GM20431 (cell line): ENCODE results near the gene CCDC102B.
"Not testable (repeated sequence)": the region's sequence is repeated elsewhere in the genome, so short reads cannot be mapped to it uniquely, and the experiment has no call there.

Experiments used
- in situ Hi-C: fragments of 300-500 bp; cut with MseI, MboI; formaldehyde crosslinking; loops from one replicate; pipeline ENCODE4 v1.15.0; 2020; ENCODE audit warnings: low sequenced_read_pairs; ENCODE audit not compliant: unreplicated experiment

CCDC102B gene

DNA sequence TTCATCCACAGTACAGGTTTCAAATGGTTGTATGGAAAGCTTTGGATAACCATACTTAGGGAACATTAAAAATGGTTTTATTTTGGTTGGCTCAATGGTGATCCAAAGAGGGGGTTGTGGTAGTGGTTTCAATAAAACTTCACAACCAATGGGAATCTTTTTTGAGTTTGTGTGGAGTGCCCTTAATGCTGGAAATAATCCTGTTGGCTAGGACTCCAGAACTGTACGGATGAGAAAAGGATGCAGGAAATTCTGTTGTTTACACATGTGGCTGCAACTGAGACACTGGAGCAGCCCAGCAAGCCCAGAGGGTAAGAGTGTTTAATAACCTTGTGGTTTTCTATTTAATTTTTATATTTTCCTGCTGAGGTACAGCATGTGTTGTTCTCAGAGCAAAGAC lies at the start of gene CCDC102B:
TSS of gene CCDC102B (plus strand) at position 210 of the 400 bp plus-strand sequence. CDS start 38,684 bp downstream, outside the sequence.
- in situ Hi-C loops: no loop called here

DNA sequence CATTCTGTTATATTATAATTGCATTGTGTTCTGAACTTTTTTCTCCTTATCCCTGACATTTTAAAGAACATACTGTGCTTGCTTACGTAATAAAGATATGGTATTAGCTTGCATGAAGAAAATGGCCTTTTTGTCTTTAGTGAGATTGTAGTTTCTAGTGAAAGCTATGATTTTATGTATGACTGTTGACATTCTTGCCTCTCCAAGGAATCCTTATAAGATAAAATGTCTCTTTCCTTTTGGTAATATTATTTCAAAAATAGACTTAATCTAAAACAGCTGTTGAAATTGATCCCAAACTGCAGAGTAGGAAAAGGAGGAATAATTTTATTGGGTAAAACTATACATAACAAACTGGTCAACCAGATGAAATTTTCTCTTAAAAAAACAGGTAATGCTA lies 40.8 kb upstream of the CCDC102B start:
- in situ Hi-C loops: no loop called here

DNA sequence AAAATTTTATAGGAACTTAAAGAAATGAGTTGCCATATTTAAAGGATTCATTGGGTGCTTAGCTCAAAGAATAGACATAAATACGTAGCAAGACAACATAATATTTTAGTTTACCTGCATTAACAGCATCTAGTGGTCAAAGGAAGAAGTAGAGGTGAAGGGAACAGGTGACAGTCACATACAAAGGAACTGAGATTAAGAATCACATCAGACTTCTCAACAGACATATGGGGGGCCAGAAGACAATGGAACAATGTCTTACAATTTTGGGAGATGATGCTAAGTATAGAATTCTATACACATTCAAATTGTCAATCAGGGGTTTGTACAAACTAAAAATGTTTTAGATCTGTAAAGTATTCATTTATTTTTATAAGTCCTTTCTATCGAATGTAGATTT lies 38.6 kb upstream of the CCDC102B start:
- in situ Hi-C loops: no loop called here

DNA sequence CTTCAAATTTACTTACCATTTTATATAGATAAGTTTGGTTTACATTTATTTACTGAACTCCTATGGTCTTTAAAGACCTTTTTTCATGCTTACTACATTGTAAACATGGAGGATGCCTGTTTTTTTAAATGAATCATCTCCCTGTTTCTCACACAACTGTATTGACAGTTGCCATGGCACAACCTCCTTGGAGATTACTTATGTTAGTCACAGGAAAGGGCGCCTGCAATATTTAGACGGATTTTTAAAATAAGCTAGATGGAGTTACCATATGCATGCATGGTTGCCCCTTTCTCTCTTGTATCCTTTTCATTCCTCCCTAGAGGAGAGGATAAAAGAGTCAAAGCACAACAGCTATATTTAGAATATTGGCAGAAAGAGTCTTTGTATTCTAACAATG lies 34.8 kb upstream of the CCDC102B start:
- in situ Hi-C loops: no loop called here

DNA sequence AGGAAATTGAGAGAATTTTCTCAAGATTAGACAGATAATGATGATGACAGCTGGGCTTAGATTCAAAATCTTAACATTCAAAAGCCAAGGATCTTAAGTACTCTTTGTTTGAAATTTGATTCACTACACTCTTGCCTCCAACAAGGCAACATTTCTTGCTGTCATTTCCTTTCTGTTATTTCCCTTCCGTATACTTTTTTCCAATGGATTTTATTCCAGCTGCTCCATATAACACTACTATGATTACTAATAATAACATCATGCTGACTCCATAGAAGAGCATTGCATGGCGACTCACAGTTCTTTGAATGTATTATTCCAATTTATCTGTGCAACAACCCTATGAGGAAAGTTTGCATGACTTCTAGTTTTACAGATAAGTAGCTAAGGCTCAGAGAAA lies 33.9 kb upstream of the CCDC102B start:
- in situ Hi-C loops: no loop called here

DNA sequence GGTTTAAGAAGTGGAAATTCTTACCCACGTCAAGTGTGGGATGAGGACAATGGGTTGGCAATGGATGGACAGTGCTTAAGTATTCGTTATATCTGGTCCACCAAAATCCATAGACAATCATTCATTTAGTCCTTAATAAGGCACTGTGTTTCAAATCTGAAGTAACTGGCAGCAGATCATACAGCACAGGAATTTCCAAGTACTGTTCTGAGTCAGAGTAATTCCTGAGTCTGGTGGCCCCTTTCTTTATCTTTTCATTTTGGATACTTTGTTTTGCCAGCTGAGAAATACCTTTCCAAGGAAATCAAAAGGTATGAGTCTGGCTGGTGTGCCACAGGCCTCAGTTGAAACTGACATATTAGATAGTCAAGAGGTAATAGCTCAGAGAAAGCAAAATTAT lies 31.4 kb upstream of the CCDC102B start:
- in situ Hi-C loops: no loop called here

DNA sequence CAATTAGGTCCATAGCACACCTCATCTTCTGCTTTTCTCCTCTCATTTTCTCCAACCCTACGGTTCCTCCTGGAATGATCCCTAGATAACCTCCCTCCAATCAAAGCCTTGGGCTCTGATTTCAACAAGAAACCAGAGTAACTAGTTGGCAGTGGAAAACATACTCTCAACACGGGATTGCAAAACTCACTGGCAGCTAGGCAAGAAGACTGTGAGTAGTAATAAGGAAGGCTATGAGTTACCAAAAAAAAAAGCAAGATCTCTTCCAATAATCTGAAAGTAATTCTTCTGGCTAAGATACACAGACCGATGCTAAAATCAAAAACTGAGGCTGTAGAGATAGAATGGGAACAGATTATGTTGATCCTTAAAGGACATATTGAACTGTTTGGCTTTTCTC lies 28.4 kb upstream of the CCDC102B start:
- in situ Hi-C loops: no loop called here

DNA sequence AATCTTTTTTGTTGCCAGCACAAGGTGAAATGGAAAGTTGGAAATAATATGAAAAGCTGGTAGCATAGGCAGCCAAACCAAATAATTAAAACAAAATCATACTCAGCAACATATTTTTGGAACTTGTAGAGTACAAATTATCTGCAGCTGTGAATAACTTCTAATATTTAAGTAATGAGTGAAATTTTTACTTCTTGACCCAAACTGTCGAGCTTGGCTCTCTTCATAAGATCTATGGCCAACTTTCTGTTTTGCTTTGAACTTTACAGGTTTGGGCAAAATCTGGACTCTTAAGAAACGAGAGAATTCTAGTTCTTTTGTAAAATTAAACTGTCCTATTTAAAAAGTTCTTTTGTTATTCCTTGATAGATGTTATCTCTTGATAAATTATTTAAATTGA lies 25.6 kb upstream of the CCDC102B start:
- in situ Hi-C loops: no loop called here

DNA sequence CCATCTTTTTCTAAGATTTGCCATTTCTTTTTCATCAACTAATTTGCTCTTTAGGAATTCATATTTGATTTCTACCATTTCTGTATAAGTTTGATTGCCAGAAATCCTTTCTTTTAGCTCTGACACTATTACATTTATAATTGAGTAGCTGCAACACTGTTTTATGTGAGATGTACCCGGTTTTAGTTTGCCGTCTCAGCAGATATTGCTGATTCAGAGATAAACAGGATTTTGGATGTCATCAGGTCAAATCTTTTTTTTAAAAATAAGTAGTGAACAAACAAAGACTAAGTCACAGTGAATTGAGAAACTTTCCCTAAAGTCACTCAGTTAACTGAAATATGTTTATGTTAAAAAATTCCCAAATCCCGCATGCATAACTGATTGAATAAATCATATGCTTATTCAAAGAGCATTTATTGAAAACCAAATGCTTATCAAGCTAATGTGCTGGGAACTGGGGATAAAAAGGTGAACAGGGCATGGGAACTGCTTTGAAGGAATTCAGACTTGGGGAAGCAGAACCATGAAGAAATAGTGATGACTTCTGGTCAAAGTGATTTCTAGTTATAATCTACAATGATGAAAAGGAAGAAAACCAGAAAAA lies 19.5 kb upstream of the CCDC102B start:
- in situ Hi-C loops: no loop called here

DNA sequence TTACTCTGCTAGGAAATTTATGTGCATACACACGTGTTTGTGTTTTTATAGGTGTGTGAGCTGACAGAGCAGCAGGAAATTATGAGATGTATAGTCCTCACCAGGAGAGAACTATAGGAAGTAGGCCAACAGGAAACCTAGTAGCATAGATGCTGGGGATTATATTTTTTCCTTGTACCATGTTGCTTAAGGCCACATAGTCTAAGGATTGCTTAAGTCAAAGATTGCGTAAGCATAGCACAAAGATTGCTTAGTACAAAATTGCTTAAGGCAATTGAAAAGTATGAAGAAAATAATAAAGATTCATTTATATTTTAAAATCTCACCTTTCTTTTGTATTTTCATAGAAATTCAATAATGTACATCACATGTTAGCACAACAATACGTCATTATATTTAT lies 18.7 kb upstream of the CCDC102B start:
- in situ Hi-C loops: no loop called here

DNA sequence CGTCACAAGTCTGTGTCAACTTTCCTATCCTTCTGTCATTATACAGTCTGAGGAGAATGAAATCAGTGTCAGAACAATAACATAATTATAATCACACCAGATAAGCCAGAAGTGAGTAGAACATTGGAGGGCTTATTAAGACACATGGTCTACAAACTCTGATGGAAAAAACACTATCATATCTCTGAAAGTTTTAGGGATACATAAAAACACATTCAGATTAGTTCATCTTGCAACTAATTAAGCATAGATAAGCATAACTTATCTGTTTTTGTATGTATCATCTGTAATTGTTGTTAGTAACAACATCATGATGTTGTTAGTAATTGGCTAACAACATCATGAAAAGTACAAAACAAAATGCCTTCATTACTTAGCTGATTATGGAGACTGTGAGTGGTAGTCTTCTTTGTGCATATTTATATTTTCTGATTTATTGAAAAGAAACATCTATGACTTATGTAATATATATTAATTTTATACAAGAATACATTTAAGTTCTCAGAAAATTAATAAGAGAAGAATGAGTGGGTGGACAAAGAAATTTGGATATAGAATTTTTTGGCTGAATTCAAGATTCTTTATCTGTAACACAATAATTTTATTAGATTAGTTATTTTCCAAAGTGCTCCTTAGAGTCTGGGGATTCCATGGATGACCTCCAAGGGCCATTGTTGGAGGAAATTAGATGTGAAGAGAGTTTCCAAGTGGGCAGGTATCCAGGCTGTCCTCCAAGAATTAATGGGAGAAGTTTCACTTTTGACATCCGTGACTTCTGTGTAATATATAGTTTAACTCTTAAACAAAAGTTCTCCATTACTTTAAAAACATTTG lies 16.9 kb upstream of the CCDC102B start:
- in situ Hi-C loops: no loop called here

DNA sequence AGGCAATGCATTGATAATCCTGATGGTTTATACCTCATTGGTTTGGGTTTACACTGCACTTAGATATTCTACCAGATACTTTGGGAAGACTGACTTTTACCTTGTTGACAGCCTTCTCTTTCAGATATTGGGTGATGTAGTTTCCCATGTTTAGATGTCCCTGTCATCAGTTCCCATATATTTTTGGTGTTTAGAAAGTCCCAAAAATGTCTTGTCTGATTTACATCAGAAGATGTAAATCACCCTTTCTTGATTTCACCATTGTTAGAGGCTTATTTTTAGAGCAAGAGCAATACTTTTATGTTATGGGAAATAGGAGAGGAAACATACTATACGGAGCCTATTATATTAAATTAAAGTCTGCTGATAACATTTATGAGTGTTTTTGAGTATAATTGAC lies 14.4 kb upstream of the CCDC102B start:
- in situ Hi-C loops: no loop called here

DNA sequence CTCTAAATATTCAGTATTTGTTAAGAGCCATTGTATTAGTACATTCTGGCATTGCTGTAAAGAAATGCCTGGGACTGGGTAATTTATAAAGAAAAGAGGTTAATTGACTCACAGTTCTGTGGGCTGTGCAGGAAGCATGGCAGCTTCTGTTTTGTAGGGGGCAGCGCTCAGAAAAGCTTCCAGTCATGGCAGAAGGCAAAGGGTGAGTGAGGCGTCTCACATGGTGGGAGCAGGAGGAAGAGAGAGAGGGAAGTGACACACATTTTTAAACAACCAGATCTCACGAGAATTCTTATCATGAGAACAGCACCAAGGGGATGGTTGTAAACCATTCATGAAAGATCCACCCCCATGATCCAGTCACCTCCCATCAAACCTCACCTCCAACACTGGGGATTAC lies 13.8 kb upstream of the CCDC102B start:
- in situ Hi-C loops: no loop called here

DNA sequence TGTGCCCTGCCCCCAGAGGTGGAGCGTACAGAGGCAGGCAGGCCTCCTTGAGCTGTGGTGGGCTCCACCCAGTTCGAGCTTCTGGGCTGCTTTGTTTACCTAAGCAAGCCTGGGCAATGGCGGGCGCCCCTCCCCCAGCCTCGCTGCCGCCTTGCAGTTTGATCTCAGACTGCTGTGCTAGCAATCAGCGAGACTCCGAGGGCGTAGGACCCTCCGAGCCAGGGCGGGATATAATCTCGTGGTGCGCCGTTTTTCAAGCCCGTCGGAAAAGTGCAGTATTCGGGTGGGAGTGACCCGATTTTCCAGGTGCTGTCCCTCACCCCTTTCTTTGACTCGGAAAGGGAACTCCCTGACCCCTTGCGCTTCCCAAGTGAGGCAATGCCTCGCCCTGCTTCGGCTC lies 7.6 kb upstream of the CCDC102B start:
- in situ Hi-C loops: not testable (repeated sequence)

DNA sequence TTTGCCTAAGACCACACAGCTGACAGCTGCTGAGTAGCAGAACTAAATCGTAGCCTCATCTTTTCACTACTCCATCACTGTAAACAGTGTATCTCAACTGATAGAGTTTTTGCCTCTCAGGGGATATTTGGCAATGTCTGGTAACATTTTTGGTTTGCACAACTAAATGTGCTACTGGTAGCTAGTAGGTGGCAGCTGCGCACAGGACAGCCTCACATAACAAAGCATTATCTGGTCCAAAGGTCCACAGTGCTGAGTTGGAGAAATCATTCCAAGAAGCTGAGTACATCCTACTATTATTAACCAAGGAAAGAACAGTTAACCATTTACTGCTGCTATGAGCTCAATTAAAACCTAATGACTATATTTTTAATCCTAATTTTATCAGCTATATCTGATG lies 6.1 kb upstream of the CCDC102B start:
- in situ Hi-C loops: no loop called here

DNA sequence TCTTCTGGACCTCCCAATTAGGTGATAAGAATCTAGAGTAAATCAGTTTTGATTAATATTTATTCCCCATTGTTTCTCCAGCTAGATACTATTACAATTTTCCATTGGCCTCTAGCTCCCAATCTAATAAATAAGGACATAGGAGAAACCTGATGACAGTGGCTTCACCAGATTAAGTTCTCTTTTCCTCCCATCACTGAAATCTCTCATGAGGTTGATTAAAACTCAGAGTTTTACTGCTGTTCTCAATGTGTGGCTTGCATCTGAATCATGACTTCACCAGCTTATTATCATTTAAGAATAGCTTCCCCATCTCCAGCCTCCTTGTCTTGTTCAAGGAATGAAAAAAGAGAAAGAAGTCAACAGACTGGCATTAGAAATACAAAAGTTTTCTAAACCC lies 3.9 kb upstream of the CCDC102B start:
- in situ Hi-C loops: no loop called here

DNA sequence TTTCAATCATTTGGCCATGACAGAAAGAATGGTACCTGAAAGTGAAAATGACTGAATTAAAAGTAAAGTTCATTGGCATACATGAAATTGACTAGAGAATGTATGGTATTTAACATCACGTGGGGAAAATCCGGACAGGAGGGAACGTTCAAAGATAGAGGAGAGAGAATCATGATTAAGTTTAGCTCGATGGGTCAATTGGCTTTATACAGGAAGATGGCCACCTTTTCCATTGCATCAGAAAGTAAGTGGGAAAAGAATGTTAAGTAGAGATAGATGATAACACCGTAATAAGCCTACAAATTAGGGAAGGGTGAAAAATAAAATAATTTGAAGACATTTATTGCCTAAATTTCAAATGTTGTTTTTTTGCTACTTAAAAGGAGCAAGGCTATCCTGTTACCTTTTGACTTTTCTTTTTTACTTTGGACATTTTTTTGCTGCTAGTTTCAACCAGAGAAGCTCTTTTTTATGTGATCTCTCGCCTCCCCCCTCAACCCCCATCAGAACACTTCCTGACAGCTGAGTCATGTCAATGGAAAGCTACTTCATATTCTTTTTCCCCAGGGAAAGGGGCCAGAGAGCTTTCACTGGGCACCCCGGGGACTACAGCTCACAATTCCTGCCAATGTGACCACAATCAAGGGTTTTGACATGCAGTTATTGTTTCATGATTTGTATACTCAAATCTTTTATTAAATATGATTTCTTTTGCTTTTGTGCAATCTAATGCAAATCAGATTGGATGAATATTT lies 767 bp upstream of the CCDC102B start:
- in situ Hi-C loops: no loop called here

DNA sequence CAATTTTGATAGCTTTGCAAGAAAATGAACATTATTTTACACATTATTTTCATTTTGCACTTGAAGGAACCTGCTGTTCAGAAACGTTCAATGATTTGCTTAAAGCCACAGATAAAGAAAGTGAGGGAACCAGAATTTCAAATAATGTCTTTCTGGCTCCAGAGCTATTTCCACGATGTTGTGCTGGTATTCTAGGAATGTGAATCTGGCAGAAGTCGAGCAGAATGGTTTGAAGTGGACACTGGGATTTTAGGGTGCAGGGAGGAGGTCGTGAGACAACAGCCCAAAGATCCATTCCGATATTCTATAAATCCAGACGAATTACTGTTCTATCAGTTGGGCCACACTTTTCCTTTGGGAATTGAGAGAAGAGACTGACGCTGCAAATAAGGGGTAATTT lies 2.2 kb downstream of the CCDC102B start:
- in situ Hi-C loops: no loop called here

DNA sequence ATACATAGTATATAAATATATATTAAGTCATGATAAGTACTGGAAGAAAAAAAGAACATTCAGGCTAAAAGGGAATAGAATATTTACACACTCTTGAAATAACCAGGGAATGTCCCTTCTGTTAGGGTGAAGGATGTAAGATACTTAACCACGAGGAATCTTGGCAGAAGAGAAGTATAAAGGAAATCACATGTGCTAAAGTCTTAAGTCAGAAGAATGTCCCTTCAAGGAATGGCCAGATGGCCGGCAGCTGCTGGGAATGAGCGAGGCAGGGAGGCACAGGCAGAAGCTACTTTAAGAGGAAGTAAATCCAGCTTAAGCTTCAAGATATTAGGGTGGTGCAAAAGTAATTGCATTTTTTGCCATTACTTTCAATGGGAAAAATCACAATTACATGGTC lies 5.5 kb downstream of the CCDC102B start:
- in situ Hi-C loops: no loop called here

DNA sequence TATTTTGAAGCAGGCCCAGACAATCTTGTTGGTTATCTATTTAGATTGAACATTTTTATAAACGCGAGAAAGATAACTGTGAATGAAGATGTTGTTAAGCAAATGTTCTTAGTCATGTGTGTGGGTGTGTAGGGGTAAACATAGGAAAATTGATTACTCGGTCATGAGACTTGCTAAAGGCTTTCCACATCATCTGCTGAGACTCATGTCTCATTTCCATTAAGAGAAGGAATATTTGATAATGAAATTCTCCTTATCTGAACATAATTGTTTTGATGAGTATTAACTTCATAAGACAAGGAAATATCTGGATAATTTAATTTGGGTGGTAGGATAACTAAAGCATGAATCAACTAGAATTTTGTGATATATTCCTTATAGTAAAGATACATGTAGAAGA lies 19.7 kb downstream of the CCDC102B start:
- in situ Hi-C loops: no loop called here

DNA sequence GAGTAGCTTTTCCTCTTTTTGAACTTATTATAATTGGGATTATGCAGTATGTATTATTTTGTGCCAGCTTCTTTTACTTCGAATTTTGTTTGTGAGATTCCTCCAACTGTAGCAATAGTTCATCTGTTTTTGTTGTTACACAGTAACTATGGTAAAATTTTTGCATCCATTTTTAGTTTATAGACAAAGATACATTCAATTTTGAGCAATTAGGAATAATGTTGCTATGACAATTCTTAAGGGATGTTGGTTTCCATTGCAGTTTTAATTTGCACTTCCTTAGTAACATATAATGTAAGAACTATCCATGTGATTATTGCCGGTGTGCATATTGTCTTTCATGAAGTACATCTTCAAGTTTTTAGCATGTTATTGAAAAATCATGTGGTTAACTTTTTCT lies 20.7 kb downstream of the CCDC102B start:
- in situ Hi-C loops: no loop called here
